Naive thymus-derived CD4-positive, alpha-beta T cell (primary cell): ENCODE data around the gene LCORL. TPM values are rescaled to one million over a fixed set of nuclear protein-coding genes. Genes with fewer than 3 reads are reported as not detected.

Source experiments
- ATAC-seq: fragments of 150-1000 bp; cut with Tn5 transposase; 2 replicates; pipeline ENCODE4 v1.10.0; 2021; ENCODE audit warnings: mild to moderate bottlenecking, moderate library complexity
- CTCF ChIA-PET: fragments of 350-600 bp; sonication (Branson Sonifier 250); formaldehyde crosslinking; loops from one replicate; lab custom pipeline; 2021; ENCODE audit warnings: antibody characterized with exemption; lab: Charles Lee
- POLR2A ChIA-PET: fragments of 350-600 bp; sonication (Branson Sonifier 250); formaldehyde crosslinking; loops from one replicate; lab custom pipeline; 2021; ENCODE audit warnings: antibody characterized with exemption, inconsistent platforms; lab: Charles Lee
- DNase-seq, 9 donors: peaks; one replicate each; pipeline versions ENCODE4 v3.0.0 to v3.0.0-alpha.2; 2020 to 2022; ENCODE audit warnings: mixed read lengths in 1 of 9
- H3K27ac ChIP-seq: one replicate; pipeline ENCODE4 v1.7.0; 2013; ENCODE audit warnings: mild to moderate bottlenecking, low read depth, low read length, moderate library complexity
- H3K27me3 ChIP-seq, 2 donors: one replicate each; pipeline ENCODE4 v1.7.0; 2013; ENCODE audit warnings: low read length in 2 of 2, mild to moderate bottlenecking in 2 of 2, moderate library complexity in 2 of 2; ENCODE audit not compliant: control insufficient read depth in 2 of 2, insufficient read depth in 2 of 2
- H3K36me3 ChIP-seq, 3 experiments: 1 replicate in 2 of 3; 2 replicates in 1 of 3; pipeline ENCODE4 v1.7.0; 2013; ENCODE audit warnings: low read length in 3 of 3, mild to moderate bottlenecking in 3 of 3, moderate library complexity in 1 of 3; ENCODE audit not compliant: insufficient read depth in 3 of 3, control insufficient read depth in 2 of 3
- H3K4me1 ChIP-seq, 2 donors: one replicate each; pipeline ENCODE4 v1.7.0; 2013; ENCODE audit warnings: low read length in 2 of 2, mild to moderate bottlenecking in 2 of 2, moderate library complexity in 1 of 2; ENCODE audit not compliant: control insufficient read depth in 2 of 2, insufficient read depth in 2 of 2
- H3K4me3 ChIP-seq: 2 replicates; pipeline ENCODE4 v1.7.0; 2013; ENCODE audit warnings: mild to moderate bottlenecking, low read length
- H3K9me3 ChIP-seq, 3 experiments: 1 replicate in 2 of 3; 2 replicates in 1 of 3; pipeline ENCODE4 v1.7.0; 2013; ENCODE audit warnings: low read length in 3 of 3; ENCODE audit not compliant: control insufficient read depth in 2 of 3
- H3K27ac Mint-ChIP-seq, 9 donors: one replicate each; pipeline ENCODE4 v1.8.0; 2020 to 2022; ENCODE audit warnings: mixed read lengths in 9 of 9, mild to moderate bottlenecking in 8 of 9, moderate library complexity in 5 of 9, inconsistent platforms in 2 of 9
- H3K27me3 Mint-ChIP-seq, 5 donors: one replicate each; pipeline ENCODE4 v1.8.0; 2021 to 2022; ENCODE audit warnings: mixed read lengths in 5 of 5, mild to moderate bottlenecking in 1 of 5
- H3K36me3 Mint-ChIP-seq, 5 donors: one replicate each; pipeline ENCODE4 v1.8.0; 2020 to 2022; ENCODE audit warnings: mixed read lengths in 5 of 5, mild to moderate bottlenecking in 3 of 5, inconsistent platforms in 1 of 5
- H3K4me1 Mint-ChIP-seq, 7 donors: one replicate each; pipeline ENCODE4 v1.8.0; 2020 to 2022; ENCODE audit warnings: mixed read lengths in 7 of 7, mild to moderate bottlenecking in 3 of 7, inconsistent platforms in 1 of 7
- H3K4me3 Mint-ChIP-seq, 10 donors: one replicate each; pipeline ENCODE4 v1.8.0; 2020 to 2022; ENCODE audit warnings: mild to moderate bottlenecking in 10 of 10, mixed read lengths in 10 of 10, moderate library complexity in 6 of 10, inconsistent platforms in 2 of 10
- H3K9me3 Mint-ChIP-seq, 11 donors: one replicate each; pipeline ENCODE4 v1.8.0; 2020 to 2022; ENCODE audit warnings: mixed read lengths in 11 of 11, mild to moderate bottlenecking in 4 of 11, inconsistent platforms in 1 of 11, moderate library complexity in 1 of 11
- intact Hi-C, 2 donors: fragments of 100-400 bp; cut with micrococcal nuclease; formaldehyde crosslinking; loops; one replicate each; pipeline ENCODE4 v1.15.1; 2023
- polyA plus RNA-seq, 2 donors: library from polyadenylated mRNA; unstranded; fragments of 300-500 nt; fragmentation: Illumina TruSeq; gene quantifications; one replicate each; pipeline ENCODE4 v1.2.3, GENCODE V29; 2021
- total RNA-seq, 6 experiments: library from RNA in 5 of 6; stranded (reverse) in 5 of 6; gene quantifications; 1 replicate in 5 of 6; 2 replicates in 1 of 6; pipeline ENCODE4 v1.2.3 and lab custom pipeline; 2021 to 2026

The LCORL gene
- total and polyA plus RNA-seq, 7 experiments from 2014 or later, result 4.9 to 15.2 (median 11.9) TPM

- Mint-ChIP-seq H3K4me1 (peaks cover 0 to 2% (median 0%) of the 10 kb centered on the region in 7 donors), H3K27me3 (no peaks in the 10 kb centered on the region), H3K9me3 (peaks cover 0 to 4% (median 0%) of the 10 kb centered on the region in 11 donors), H3K27ac (no peak overlapping the region), H3K4me3 (no peak overlapping the region), H3K36me3 (peaks cover 0 to 53% (median 23%) of the 10 kb centered on the region in 5 donors)
- intact Hi-C loops, result no loop called here
- ATAC-seq (no peak), DNase-seq (no peak)
- Histone ChIP-seq H3K27me3 (no peaks in the 10 kb centered on the region), H3K9me3 (no peaks in the 10 kb centered on the region), H3K27ac (no peak overlapping the region), H3K36me3 (no peaks in the 10 kb centered on the region), H3K4me1 (no peaks in the 10 kb centered on the region), H3K4me3 (no peak overlapping the region)
- ChIA-PET POLR2A (no interaction called here), CTCF (no interaction called here)
These were observed 123.0 kb downstream of the LCORL start for GRCh38 chr4:17898553-17899055.

GRCh38 chr4:17895481-17895880 is 126.1 kb downstream of the LCORL start:
- H3K36me3 ChIP-seq, result no peaks in the 10 kb centered on the region
- intact Hi-C loops, result no loop called here
- ChIA-PET POLR2A (no interaction called here), CTCF (no interaction called here)
- H3K36me3 Mint-ChIP-seq, result peaks cover 0 to 35% (median 5%) of the 10 kb centered on the region in 5 donors
- no peak overlapping the region for H3K27ac ChIP-seq
- no peak overlapping the region for H3K4me3 ChIP-seq
- no peak for DNase-seq
- no peaks in the 10 kb centered on the region for H3K4me1 ChIP-seq
- H3K27me3 Mint-ChIP-seq, result no peaks in the 10 kb centered on the region
- no peak overlapping the region for H3K27ac Mint-ChIP-seq
- peaks cover 0 to 2% (median 0%) of the 10 kb centered on the region in 7 donors for H3K4me1 Mint-ChIP-seq
- H3K9me3 ChIP-seq, result no peaks in the 10 kb centered on the region
- ATAC-seq, result no peak
- no peaks in the 10 kb centered on the region for H3K27me3 ChIP-seq
- no peak overlapping the region for H3K4me3 Mint-ChIP-seq
- H3K9me3 Mint-ChIP-seq, result peaks cover 0 to 4% (median 0%) of the 10 kb centered on the region in 11 donors

GRCh38 chr4:17894421-17894820 is 127.1 kb downstream of the LCORL start:
- Mint-ChIP-seq H3K9me3 (peaks cover 0 to 6% (median 0%) of the 10 kb centered on the region in 11 donors), H3K27me3 (no peaks in the 10 kb centered on the region), H3K4me1 (peaks cover 0 to 2% (median 0%) of the 10 kb centered on the region in 7 donors), H3K36me3 (peaks cover 0 to 31% (median 4%) of the 10 kb centered on the region in 5 donors), H3K27ac (no peak overlapping the region), H3K4me3 (no peak overlapping the region)
- no peaks in the 10 kb centered on the region for H3K27me3 ChIP-seq
- intact Hi-C loops, result no loop called here
- H3K9me3 ChIP-seq, result no peaks in the 10 kb centered on the region
- no peak overlapping the region for H3K4me3 ChIP-seq
- ChIA-PET POLR2A (no interaction called here), CTCF (no interaction called here)
- no peaks in the 10 kb centered on the region for H3K36me3 ChIP-seq
- ATAC-seq, result no peak
- H3K27ac ChIP-seq, result no peak overlapping the region
- no peaks in the 10 kb centered on the region for H3K4me1 ChIP-seq
- DNase-seq, result no peak

- Mint-ChIP-seq H3K4me3 (no peak overlapping the region), H3K36me3 (peaks cover 0 to 21% (median 2%) of the 10 kb centered on the region in 5 donors), H3K9me3 (peaks cover 0 to 2% (median 0%) of the 10 kb centered on the region in 11 donors), H3K27ac (no peak overlapping the region), H3K27me3 (no peaks in the 10 kb centered on the region), H3K4me1 (no peaks in the 10 kb centered on the region)
- no peaks in the 10 kb centered on the region for H3K9me3 ChIP-seq
- no peak overlapping the region for H3K4me3 ChIP-seq
- intact Hi-C loops, result no loop called here
- CTCF ChIA-PET, result no interaction called here
- H3K27me3 ChIP-seq, result no peaks in the 10 kb centered on the region
- POLR2A ChIA-PET, result no interaction called here
- no peak for ATAC-seq
- no peaks in the 10 kb centered on the region for H3K36me3 ChIP-seq
- DNase-seq, result no peak
- no peaks in the 10 kb centered on the region for H3K4me1 ChIP-seq
- no peak overlapping the region for H3K27ac ChIP-seq
These were observed 131.9 kb downstream of the LCORL start for GRCh38 chr4:17889692-17890091.

GRCh38 chr4:17884511-17884910 is 137.0 kb downstream of the LCORL start:
- no peaks in the 10 kb centered on the region for H3K27me3 Mint-ChIP-seq
- H3K27me3 ChIP-seq, result no peaks in the 10 kb centered on the region

GRCh38 chr4:17884063-17884462 is 137.5 kb downstream of the LCORL start:
- peaks cover 0 to 31% (median 13%) of the 10 kb centered on the region in 5 donors for H3K36me3 Mint-ChIP-seq
- no peak overlapping the region for H3K27ac Mint-ChIP-seq
- no peaks in the 10 kb centered on the region for H3K27me3 Mint-ChIP-seq
- DNase-seq (no peak), ATAC-seq (no peak)
- no peaks in the 10 kb centered on the region for H3K4me1 ChIP-seq
- POLR2A ChIA-PET, result no interaction called here
- H3K9me3 ChIP-seq, result no peaks in the 10 kb centered on the region
- no peaks in the 10 kb centered on the region for H3K36me3 ChIP-seq
- H3K4me3 ChIP-seq, result no peak overlapping the region
- CTCF ChIA-PET, result no interaction called here
- no peak overlapping the region for H3K27ac ChIP-seq
- H3K4me3 Mint-ChIP-seq, result no peak overlapping the region
- intact Hi-C loops, result no loop called here
- no peaks in the 10 kb centered on the region for H3K27me3 ChIP-seq
- H3K4me1 Mint-ChIP-seq, result no peaks in the 10 kb centered on the region
- H3K9me3 Mint-ChIP-seq, result no peaks in the 10 kb centered on the region

More at GRCh38 chr4:17884511-17884910, 137.0 kb downstream of the LCORL start:
- CTCF ChIA-PET, result no interaction called here
- no peak overlapping the region for H3K4me3 Mint-ChIP-seq
- H3K27ac Mint-ChIP-seq, result no peak overlapping the region
- H3K36me3 ChIP-seq, result no peaks in the 10 kb centered on the region
- POLR2A ChIA-PET, result no interaction called here
- H3K9me3 Mint-ChIP-seq, result peaks cover 0 to 1% (median 0%) of the 10 kb centered on the region in 11 donors
- no peak overlapping the region for H3K27ac ChIP-seq
- H3K4me1 ChIP-seq, result no peaks in the 10 kb centered on the region
- H3K4me3 ChIP-seq, result no peak overlapping the region
- no peak for ATAC-seq
- intact Hi-C loops, result no loop called here
- H3K36me3 Mint-ChIP-seq, result peaks cover 0 to 31% (median 13%) of the 10 kb centered on the region in 5 donors
- H3K4me1 Mint-ChIP-seq, result no peaks in the 10 kb centered on the region
- H3K9me3 ChIP-seq, result no peaks in the 10 kb centered on the region
- no peak for DNase-seq

- no peaks in the 10 kb centered on the region for H3K4me1 ChIP-seq
- H3K36me3 Mint-ChIP-seq, result peaks cover 0 to 18% (median 14%) of the 10 kb centered on the region in 5 donors
- no peak overlapping the region for H3K27ac ChIP-seq
- no peak overlapping the region for H3K27ac Mint-ChIP-seq
- H3K4me3 Mint-ChIP-seq, result no peak overlapping the region
- H3K9me3 Mint-ChIP-seq, result peaks cover 0 to 25% (median 7%) of the 10 kb centered on the region in 11 donors
- H3K27me3 ChIP-seq, result no peaks in the 10 kb centered on the region
- ChIA-PET CTCF (no interaction called here), POLR2A (no interaction called here)
- H3K9me3 ChIP-seq, result no peaks in the 10 kb centered on the region
- ATAC-seq (no peak), DNase-seq (no peak)
- no peaks in the 10 kb centered on the region for H3K4me1 Mint-ChIP-seq
- H3K36me3 ChIP-seq, result no peaks in the 10 kb centered on the region
- intact Hi-C loops, result no loop called here
- H3K4me3 ChIP-seq, result no peak overlapping the region
- peaks cover 0 to 4% (median 0%) of the 10 kb centered on the region in 5 donors for H3K27me3 Mint-ChIP-seq
These were observed 143.9 kb downstream of the LCORL start for GRCh38 chr4:17877661-17878060.
